Hepatocyte (in vitro differentiated cells): Measurements from ENCODE around the gene FERMT1.

Experiments used
- CTCF ChIP-seq: fragments of 200-600 bp; sonication (generic); IDR thresholded peaks from 2 replicates; pipeline ENCODE4 v1.5.1; 2016; ENCODE audit warnings: antibody characterized with exemption, mild to moderate bottlenecking; ENCODE audit not compliant: poor library complexity
- EZH2 ChIP-seq: fragments of 200-600 bp; sonication (generic); IDR thresholded peaks from 2 replicates; pipeline ENCODE4 v1.6.1; 2016; ENCODE audit warnings: antibody characterized with exemption, mild to moderate bottlenecking, borderline replicate concordance

DNA sequence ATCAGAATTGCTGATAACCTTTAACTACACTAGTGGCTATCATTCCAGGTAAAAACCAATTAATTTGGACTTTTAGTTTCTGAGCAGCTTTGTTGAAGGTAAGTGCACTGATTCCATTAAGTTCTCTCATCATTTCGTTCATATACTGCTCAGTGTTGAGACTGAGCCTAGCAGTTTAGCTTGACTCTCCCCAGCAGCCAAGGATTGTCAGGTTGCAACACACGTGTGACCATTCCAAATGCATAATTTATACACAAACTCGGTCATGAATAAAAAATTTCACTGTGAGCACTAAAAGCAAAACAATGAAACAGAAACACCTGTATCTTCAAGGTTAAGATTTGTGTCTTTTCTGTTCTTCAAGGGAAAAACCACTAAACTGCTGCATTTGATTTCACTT lies 8.9 kb downstream of the FERMT1 start:
- TF ChIP-seq CTCF (no peak), EZH2 (no peak)
